GM21786 (cell line): Measurements from ENCODE around the gene MUC4.
"Not testable (repeated sequence)": the region's sequence is repeated elsewhere in the genome, so short reads cannot be mapped to it uniquely, and the experiment has no call there.

Experiments
- ATAC-seq: cut with Tn5 transposase; IDR thresholded peaks from one replicate; pipeline ENCODE4 v1.9.1; 2021; ENCODE audit not compliant: unreplicated experiment

Gene MUC4

DNA sequence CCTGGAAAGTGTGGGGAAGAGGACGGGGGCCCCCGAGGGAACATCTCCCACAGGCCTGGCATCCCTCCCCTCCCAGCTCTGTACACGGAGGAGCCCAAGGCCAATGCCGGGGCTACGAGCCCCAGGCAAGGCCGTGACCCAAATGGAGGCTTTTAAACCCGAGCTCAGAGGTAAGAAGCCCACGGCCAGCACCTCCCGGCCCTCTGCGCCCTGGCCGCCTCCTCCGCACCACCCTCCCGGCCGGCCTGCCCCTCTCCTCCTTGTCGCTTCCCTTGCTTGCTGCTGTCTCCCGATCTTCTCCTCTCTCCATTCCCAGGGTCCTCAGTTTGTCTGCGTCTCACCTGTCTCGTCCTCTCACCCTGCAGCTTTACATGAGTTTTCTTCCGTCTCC lies 1.3 kb downstream of the MUC4 start:
- no peak for ATAC-seq

DNA sequence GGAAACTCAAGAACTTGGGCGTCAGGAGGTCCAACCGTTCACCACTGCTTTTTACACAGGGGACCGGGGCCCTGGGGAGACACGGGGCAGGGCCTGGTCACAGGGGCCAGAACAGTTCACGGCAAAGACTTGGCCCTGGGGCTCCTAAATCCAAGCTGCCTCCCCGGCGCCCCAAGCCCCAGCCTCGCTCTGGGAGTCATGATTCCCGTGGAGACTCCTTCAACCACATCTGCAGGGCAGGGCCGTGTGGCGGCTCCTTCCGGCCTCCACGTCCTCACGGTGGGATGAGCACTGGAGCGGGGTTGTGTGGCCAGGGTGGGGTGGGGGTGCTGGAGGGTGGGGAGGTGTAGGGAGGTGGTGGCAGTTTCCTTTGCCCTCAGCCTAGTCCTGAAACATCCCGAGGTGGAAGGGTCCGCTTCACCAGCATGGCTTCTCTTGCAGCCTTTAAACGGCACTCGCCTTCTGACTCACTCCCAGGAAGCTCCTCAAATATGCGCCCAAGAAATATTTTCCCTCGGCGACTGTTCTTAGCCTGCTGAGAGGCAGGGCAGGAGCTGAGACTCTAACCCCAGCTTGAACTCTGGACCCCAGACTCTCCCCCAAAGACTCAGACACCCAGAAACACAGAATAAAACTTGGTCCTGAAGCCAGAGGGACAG lies 1.8 kb downstream of the MUC4 start:
- no peak for ATAC-seq

GRCh38 chr3:195809291-195809785 lies 2.4 kb downstream of the MUC4 start:
- ATAC-seq, result no peak

- no peak for ATAC-seq
Measured at GRCh38 chr3:195808741-195809290, 2.9 kb downstream of the MUC4 start.

DNA sequence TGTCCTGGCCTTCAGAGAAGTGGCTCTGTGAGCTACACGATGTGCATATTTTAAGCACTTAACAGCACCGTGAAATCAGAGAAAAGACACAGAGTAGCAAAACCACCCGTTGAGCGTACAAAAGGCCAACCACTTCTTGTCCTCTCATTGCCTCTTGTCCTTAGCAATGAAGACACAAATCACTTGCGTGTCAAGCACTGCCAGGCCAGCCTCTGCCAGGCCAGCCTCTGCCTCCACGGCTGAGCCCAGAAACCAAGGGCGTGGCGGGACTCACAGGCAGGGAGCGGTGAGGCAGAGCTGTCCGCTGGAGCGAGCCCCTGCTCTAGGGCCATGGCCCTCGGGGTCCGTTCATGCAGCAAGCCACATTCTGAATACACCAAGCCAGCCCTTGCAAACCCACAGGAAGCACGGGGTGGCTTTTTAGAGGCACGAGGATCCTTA lies 4.0 kb downstream of the MUC4 start:
- no peak for ATAC-seq

DNA sequence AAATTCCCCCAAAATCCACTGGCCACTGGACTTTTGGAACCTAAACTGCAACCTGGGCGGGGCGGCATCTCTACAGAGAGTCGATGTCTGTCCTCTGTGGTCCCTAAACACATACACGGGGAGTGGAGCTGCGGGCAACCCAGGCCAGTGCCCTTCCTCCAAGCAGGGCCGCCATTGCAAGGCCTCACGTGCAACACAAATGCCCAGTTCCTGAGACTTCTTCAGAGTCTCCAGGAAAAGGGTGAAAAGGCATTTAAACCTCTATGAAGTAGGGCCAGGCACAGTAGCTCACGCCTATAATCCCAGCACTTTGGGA lies 4.9 kb downstream of the MUC4 start:
- no peak for ATAC-seq

DNA sequence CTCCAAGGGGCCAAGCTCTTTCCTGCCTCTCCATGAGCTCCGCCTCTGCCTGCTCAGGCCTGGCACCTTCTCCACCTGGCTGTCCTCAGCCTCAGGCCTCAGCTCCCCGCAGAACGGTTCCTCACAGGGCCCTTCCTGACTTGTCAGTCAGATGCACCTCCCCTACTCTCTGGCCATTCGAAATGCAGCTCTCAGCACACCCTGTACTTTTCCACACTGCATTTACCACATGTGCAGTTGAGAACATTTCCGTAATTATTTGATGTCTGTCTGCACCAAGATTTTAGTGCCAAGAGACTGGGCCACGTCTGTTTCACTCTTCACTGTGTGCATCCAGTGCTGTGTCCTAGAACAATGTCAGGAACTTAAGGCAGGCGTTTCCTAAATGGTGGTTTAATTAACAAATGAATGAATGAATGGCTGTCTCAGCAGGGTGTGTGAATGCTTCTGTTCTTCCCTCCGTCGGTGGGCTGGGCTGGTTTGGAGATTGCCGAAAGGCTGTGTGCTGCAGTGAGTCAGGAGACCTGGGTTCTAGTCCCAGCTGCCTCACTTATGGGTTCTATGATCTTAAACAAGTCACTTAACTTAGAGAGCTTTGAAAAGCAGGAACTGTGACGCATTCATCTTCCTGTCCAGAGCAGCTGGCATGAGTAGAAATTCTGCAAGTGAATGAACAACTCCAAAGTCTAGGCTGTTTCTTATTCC lies 5.4 kb downstream of the MUC4 start:
- ATAC-seq, result no peak

DNA sequence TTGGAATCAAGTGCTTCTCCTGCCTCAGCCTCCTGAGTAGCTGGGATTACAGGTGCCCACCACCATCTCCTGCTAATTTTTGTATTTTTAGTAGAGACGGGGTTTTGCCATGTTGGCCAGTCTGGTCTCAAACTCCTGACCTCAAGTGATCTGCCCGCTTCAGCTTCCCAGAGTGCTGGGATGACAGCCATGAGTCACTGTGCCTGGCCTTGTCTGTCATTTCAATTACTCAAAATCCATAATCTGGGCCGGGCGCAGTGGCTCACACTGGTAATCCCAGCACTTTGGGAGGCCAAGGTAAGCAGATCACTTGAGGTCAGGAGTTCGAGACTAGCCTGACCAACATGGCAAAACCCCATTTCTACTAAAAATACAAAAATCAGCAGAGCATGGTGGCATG lies 6.1 kb downstream of the MUC4 start:
- not testable (repeated sequence) for ATAC-seq

DNA sequence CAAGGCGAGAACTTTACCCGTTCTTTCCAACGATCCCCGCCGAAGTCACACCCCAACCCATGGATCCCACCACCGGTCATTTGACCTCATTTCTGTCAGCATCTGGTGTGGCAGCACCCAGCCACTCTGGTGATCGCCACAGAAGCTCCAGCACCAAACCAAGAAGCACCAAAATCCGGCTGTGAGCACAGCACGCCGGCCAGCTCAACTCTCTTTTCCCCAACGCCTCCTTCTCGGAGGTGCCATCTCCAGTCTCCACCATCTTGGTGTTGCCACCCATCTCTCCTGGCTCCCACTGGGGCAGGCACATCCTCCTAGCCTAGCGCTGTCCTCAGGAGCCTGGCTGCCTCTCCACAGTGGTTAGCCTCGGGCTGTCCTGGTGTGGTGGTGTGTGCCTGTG lies 6.5 kb downstream of the MUC4 start:
- ATAC-seq, result no peak

GRCh38 chr3:195803289-195803908 lies 8.3 kb downstream of the MUC4 start:
- no peak for ATAC-seq

DNA sequence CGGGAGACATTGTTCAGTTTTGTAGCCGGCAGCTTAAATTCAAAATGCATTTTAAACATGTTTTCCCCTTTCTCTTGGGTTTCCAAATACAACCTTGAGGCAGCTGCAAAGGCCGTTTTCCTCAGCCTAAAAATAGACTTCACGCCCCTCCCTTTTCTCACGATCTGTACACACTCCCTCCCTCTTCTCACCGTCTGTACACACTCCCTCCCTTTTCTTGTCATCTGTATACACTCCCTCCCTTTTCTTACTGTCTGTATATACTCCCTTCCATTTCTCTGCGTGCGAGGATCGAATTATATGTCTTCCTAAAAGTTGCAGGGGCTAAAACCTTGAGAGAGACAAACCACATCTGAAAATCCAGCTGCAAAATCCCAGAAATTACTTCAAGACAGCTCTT lies 8.9 kb downstream of the MUC4 start:
- ATAC-seq, result no peak

DNA sequence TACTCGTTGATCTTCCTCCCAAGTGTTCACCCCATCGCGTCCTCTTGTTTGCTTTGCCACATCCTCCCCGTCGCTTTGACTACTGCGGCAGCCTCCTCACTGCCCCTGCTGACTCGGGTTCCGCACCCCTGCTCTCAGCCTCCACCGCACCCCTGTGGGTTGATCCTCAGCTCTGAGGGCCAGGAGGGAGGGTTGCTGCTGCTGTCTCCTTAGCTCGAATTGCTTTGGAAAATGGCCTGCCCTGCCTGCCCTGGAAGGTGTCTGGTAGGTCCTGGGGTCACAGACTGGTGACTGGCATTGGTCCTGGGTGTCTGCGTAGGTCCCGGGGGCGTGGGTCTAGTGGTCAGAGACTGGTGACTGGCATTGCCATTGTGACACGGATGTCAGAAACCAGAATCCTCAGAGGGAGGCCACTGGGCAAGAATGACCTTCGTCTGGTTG lies 9.4 kb downstream of the MUC4 start:
- ATAC-seq, result no peak

DNA sequence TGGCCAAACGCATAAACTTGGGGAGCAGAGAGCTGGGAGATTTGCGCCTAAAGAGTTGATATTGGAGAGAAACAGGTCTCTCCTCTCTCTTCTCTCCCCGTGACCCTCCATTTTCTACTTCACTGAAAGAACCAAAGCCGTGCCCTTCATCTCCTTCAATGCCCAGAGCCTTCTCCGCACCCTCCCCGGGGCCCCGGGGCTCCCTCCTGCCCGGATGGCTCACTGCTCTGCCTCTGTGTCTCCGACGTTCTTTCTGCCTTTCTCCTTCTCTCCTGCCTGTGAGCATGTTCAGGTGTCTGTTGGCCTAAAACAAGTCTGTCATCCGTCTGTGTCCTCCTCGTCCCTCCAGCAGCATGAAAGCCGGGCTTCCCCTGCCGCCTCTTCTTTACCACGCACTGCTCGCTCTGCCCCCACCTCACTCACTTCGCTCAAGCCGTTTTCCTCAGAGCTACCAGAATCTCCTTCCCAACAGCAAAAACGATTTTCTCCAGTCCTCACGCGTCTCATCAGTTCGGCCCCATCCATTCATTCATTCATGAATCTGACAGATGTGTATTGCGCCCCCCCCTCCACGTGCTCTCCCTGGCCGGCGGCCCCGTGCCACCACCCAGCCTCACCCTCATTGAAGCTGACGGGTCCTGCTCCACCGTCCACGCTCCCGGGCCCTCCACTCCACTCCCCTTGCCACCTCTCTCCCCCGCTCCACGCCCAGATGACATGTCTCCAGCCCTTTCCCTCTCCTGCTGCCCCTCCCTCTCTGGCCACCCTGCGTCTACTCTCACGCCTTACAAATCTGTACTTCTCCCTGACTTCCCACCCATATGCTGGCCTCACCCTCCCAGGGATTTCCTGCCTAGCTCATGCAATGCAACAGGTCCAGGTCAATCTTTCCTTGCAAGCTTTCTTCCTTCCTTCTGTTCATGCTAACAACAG lies 10.2 kb downstream of the MUC4 start:
- ATAC-seq, result no peak

DNA sequence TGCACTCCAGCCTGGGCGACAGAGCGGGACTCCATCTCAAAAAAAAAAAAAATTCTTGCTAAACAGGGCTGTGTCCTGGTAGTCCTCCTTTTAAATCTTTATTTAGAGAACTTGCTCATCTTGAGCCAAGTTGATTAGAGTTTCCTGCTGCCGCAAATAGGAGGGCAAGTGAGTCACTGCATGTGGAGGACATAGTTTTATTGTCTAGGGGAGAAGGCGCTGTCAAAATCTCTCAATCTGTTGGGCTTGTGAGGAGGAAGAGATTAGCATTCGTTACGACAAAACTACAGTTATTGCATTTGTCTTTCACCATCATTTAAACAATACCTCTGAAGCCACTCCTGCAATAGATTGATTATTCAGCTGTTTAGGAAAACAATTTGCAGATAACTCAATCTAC lies 11.5 kb downstream of the MUC4 start:
- no peak for ATAC-seq

DNA sequence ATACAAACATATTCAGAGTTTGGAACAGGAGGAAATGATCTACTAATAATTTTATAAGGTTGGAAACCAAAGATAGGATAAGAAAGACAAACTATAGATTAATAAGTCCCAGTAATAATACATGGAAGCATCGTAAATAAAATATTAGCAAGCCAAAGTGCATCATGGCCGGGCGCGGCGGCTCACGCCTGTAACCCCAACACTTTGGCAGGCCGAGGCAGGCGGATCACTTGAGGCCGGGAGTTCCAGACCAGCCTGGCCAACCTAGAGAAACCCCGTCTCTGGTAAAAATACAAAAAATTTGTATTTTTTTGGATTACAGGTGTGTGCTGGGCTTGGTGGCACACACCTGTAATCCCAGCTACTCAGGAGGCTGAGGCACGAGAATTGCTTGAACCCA lies 14.9 kb downstream of the MUC4 start:
- ATAC-seq, result no peak

- no peak for ATAC-seq
Measured at GRCh38 chr3:195794708-195795107, 17.0 kb downstream of the MUC4 start.

DNA sequence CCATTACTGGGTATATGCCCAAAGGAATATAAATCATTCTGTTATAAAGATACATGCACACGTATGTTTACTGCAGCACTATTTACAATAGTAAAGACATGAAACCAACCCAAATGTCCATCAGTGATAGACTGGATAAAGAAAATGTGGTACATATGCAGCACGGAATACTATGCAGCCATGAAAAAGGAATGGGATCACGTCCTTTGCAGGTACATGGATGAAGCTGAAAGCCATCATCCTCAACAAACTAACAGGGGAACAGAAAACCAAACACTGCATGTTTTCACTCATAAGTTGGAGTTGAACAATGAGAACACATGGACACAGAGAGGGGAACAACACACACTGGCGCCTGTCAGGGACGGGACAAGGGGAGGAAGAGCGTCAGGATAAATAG lies 19.1 kb downstream of the MUC4 start:
- ATAC-seq, result not testable (repeated sequence)

DNA sequence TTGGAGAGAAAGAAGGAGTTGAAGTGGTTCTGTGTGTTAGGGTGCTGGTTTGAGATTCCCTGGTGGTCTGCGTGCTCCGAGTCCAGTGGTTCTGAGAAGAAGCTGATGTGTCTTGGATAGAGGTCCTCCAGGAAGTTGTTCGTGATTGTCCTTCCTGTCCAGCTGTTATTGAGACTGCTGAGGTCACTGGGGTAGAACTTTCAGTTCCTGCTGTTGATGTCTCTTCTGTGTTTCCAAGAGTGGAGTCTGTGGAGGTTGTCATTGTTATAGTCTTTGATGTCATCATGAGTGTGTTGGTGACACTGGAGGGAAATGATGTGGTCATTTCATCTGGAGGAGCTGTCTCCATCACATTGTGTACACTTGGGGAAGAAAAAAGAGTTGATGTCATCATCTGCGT lies 20.8 kb downstream of the MUC4 start:
- ATAC-seq, result no peak

DNA sequence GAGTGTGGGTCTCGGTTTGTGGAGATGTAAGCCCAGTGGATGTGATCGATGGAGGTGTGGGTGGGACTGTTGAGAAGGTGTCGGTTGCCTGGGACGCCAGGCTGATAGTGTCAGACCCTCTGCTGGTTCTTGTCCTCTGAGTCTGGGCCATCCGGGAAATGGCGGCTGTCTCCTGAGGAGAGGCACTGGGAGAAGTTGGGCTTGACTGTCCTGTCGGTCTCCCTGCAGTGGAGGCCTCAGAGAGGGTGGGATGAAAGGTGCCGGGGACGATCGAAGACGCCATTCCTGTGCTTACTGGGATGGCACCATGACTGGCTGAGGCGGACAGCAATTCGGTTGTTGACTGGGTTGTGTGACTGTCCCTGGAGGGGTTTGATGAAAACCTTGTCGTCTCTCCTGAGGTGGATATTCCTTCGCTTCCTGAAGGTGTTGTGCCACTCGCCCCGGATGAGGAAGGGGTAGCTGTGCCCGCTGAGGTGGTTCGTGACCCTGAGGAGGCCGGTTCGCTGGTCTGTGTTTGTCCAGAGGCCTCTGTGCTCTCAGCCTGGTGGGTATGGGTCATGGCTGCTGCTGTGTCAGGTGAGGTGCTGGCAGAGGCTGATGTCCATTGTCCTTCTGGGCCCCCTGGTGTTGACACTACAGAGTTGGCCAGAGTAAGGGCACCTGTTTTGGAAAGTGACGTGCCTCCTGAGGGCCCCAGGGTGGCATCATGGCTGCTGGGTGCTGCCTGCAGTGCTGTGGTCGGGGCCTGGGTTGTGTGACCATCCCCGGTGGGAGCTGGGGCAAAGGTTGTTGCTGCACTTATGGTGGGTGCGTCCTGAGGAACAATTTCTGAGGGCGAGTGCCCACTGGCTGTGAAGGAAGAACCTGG lies 22.8 kb downstream of the MUC4 start:
- no peak for ATAC-seq
